ENCODE results near the gene NDUFS3. TPM values are rescaled to one million over a fixed set of nuclear protein-coding genes. Genes with fewer than 3 reads are reported as not detected.

The NDUFS3 gene
- total RNA-seq (2022; extraction: Qiagen RNA extraction) = 106 to 142 TPM (median 134 TPM) in 5 replicates

DNA sequence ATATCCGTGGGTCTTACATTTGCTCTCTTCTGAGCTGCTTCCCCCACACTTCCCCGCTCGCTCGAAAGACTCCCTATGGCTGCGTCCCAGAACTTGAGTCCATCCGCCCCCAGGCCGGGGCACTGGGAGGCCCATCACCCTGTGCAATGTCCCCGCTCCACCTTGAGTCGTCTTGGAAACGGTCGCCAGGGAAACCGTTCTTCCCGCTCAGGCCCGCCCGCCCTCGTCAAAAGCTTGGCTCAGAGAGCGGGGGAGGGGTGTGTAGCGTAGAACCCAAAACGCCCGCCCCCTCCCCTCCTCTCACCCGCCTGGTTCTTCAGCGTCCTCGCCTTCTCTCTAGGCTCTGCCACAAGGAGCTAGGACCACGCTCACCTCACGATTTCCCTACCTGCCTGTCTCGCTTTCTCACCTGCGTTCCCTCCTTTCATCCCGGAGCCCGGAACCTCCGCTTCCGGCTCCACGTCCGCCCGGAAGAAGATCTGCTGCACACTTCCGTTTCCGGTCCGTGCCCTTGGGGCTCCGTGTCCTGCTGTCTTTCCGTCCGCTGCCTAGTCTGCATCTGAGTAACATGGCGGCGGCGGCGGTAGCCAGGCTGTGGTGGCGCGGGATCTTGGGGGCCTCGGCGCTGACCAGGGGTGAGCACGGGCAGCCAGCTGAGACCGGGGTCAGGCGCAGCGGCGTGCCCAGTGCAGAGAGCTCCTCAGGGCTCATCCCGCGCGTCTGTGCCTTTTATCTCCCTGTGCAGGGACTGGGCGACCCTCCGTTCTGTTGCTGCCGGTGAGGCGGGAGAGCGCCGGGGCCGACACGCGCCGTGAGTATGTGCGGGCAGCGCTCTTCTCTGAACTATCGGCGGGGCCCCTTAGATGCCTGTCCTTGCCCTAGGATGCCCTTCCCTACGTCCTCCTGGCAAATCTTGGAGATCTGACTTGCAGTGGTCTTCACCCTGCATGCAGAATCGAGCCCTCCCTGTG lies at the start of gene NDUFS3, which contains the start of gene KBTBD4:
Gene NDUFS3, plus strand, starts transcription at position 551 of the 971 bp plus-strand sequence. Its CDS starts 18 bp downstream, at position 569.
Gene KBTBD4, minus strand, starts transcription at position 447 of the 971 bp plus-strand sequence. Its CDS starts 19 bp downstream, at position 428.

DNA sequence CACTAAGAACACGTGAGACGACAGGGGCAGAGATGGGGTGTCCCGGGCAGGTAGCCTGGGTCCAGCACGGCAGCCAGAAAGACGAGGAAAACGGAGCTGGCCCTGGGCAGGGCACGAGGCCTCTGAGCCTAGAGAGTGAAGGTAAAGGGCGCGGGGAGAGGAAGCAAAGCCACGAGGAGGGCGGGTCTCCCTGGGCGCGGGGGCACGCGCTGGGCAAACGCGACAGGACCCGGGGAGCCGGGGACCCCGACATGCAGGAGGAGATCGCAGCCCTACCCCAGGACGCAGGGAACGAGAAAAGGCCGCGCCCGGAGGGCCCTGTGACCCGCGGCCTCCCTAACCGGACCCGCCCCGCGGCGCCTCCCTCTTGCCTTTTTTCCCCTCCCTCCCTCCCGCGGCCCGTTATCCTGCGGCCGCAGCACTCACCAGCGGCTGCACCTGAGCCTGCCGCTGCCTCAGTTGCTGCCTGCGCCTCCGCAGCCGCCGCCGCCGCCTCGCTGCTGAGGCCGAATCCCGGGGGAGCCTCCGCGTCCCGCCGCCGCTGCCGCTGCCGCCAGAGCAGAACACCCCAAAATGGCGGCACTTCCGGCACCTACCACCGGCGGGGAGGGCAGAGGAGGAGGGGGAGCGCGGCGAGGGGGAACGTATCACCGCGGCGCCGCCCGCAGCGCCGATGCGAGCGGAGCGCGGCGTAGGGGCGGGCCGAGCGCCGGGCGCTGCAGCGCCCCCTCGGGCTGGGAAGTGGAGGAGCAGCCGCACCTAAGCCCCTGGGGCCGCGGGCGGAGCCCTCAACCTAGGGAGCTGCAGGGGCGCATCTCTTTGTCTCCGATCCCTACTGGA lies 26.1 kb upstream of the NDUFS3 start, which contains the start of gene CELF1:
Gene CELF1, minus strand, starts transcription at position 567 of the 840 bp plus-strand sequence. CDS start 53,609 bp downstream, outside the sequence.

DNA sequence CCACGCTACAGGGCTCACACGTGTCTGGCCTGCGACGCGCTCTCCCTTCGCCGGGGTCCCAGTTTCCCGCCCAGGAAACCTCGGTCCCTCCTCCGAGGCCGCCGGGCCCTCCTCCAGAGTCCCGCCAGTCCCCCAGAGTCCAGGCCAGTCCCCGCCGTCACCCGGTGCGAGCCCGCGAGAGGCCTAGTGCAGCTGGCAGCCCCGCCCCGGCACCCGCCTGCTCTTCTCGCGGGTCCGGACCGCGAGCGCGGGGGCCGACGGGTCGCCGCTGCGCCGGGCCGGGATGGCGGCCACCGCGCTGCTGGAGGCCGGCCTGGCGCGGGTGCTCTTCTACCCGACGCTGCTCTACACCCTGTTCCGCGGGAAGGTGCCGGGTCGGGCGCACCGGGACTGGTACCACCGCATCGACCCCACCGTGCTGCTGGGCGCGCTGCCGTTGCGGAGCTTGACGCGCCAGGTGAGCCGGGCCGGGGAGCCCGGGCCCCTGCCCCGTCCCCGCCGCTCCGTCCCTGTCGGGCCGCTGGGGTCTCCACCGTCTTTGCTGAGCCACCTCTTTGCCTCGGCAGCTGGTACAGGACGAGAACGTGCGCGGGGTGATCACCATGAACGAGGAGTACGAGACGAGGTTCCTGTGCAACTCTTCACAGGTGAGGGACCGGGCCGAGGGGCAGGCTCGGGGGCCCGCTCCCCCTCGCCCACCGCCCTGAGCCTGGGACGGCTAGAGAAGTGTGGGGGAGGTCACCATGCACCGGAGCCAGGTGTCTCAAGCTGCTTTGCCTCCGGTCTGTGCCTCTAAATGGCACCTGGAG lies 13.3 kb upstream of the NDUFS3 start, which contains the start of gene PTPMT1:
Gene PTPMT1, plus strand, starts transcription at position 260 of the 809 bp plus-strand sequence. Its CDS starts 24 bp downstream, at position 284.

GRCh38 chr11:47586098-47586855 lies 7.4 kb downstream of the NDUFS3 start, which contains the start of gene FAM180B:
FAM180B (plus strand) TSS chr11:47586678; CDS start chr11:47586769, 91 bp downstream.

GRCh38 chr11:47593934-47594855 lies 15.3 kb downstream of the NDUFS3 start, which contains the start of gene C1QTNF4:
C1QTNF4 (minus strand) TSS chr11:47594411; CDS start chr11:47590810, 3,601 bp downstream.

Other genes with a start within 250 kb of the NDUFS3 start
- gene MYBPC3, start 226.4 kb upstream of the NDUFS3 start, total RNA-seq (2022; extraction: Qiagen RNA extraction) = 0.05 to 0.08 TPM (median 0.07 TPM) in 5 replicates
- gene SPI1, start 200.5 kb upstream of the NDUFS3 start, total RNA-seq (2022; extraction: Qiagen RNA extraction) = 0.19 to 0.21 TPM in 2 of 5 replicates, not detected in the others
- gene SLC39A13, start 170.5 kb upstream of the NDUFS3 start, total RNA-seq (2022; extraction: Qiagen RNA extraction) = 39.8 to 57.0 TPM (median 45.8 TPM) in 5 replicates
- gene PSMC3, start 152.6 kb upstream of the NDUFS3 start, total RNA-seq (2022; extraction: Qiagen RNA extraction) = 178 to 243 TPM (median 193 TPM) in 5 replicates
- gene RAPSN, start 129.9 kb upstream of the NDUFS3 start, total RNA-seq (2022; extraction: Qiagen RNA extraction) = 0.15 to 0.32 TPM in 2 of 5 replicates, not detected in the others
- 39.2 to 64.3 TPM (median 58.2 TPM) in 5 replicates for gene CELF1, start 25.9 kb upstream of the NDUFS3 start, total RNA-seq (2022; extraction: Qiagen RNA extraction)
- gene PTPMT1, start 13.5 kb upstream of the NDUFS3 start, total RNA-seq (2022; extraction: Qiagen RNA extraction) = 63.0 to 77.7 TPM (median 76.9 TPM) in 5 replicates
- 16.6 to 19.4 TPM (median 18.6 TPM) in 5 replicates for gene KBTBD4, start 104 bp upstream of the NDUFS3 start, total RNA-seq (2022; extraction: Qiagen RNA extraction)
- gene FAM180B, start 7.6 kb downstream of the NDUFS3 start, total RNA-seq (2022; extraction: Qiagen RNA extraction) = 0.08 to 0.09 TPM in 2 of 5 replicates, not detected in the others
- 0.06 to 0.07 TPM in 2 of 5 replicates, not detected in the others for gene C1QTNF4, start 15.3 kb downstream of the NDUFS3 start, total RNA-seq (2022; extraction: Qiagen RNA extraction)
- gene MTCH2, start 63.5 kb downstream of the NDUFS3 start, total RNA-seq (2022; extraction: Qiagen RNA extraction) = 118 to 143 TPM (median 126 TPM) in 5 replicates
- 0.59 to 1.1 TPM (median 0.92 TPM) in 5 replicates for gene AGBL2, start 136.3 kb downstream of the NDUFS3 start, total RNA-seq (2022; extraction: Qiagen RNA extraction)
- 45.2 to 60.0 TPM (median 49.9 TPM) in 5 replicates for gene FNBP4, start 188.3 kb downstream of the NDUFS3 start, total RNA-seq (2022; extraction: Qiagen RNA extraction)